Upper lobe of right lung (tissue), 1 donor: Measurements from ENCODE around the gene GALNT2. TPM values are rescaled to one million over a fixed set of nuclear protein-coding genes. Genes with fewer than 3 reads are reported as not detected.

Experiments used
- ATAC-seq: fragments of 200-7000 bp; cut with Tn5 transposase; one replicate; pipeline ENCODE4 v1.9.1; 2020; ENCODE audit warnings: mild to moderate bottlenecking, moderate library complexity
- DNase-seq: peaks from one replicate; pipeline ENCODE4 v3.0.0-alpha.2; 2020
- H3K27ac ChIP-seq: fragments of 200-600 bp; one replicate; pipeline ENCODE4 v1.8.0; 2022
- H3K27me3 ChIP-seq: fragments of 200-600 bp; one replicate; pipeline ENCODE4 v1.8.0; 2022; ENCODE audit warnings: mild to moderate bottlenecking
- H3K36me3 ChIP-seq: fragments of 200-600 bp; one replicate; pipeline ENCODE4 v1.8.0; 2022
- H3K4me1 ChIP-seq: fragments of 200-600 bp; one replicate; pipeline ENCODE4 v1.8.0; 2022
- H3K4me3 ChIP-seq: fragments of 200-600 bp; one replicate; pipeline ENCODE4 v1.8.0; 2022; ENCODE audit warnings: mild to moderate bottlenecking
- H3K9me3 ChIP-seq: fragments of 200-600 bp; one replicate; pipeline ENCODE4 v1.8.0; 2022
- intact Hi-C: fragments of 100-400 bp; cut with DNase I; formaldehyde crosslinking; loops from one replicate; pipeline ENCODE4 v1.11.0; 2022
- total RNA-seq: library from RNA; stranded (reverse); fragmentation: NEBNext Ultra II Directional; extraction: Animal tissue kit (Norgen Biotek cat#: 25700); gene quantifications from one replicate; pipeline ENCODE4 v1.2.1, GENCODE V29; 2021
- TF ChIP-seq, protein P1 (sequence below): fragments of 200-600 bp; IDR thresholded peaks from one replicate; pipeline ENCODE4 v1.8.0; 2022; ENCODE audit warnings: antibody characterized with exemption
- donor health status: DM: no; HTN: yes; CAD: no; lungs with severe emphysema.

Gene GALNT2
- total RNA-seq, 1 donor from 2014 or later = 55.1 TPM

DNA sequence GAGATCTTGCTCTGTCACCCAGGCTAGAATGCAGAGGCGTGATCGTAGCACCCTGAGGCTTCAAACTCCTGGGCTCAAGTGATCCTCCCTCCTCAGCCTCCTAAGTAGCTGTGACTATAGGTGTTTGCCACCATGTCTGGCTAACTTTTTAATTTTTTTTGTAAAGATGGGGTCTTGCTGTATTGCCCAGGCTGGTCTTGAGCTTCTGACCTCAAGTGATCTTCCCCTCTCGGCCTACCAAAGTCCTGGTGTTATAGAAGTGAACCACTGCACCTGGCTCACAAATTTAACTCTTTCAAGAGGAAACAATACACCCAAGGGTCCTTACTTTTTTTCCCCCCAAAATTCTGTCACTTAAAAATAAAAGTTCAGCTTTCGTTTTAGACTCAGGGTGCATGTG lies 62.3 kb downstream of the GALNT2 start:
- Histone ChIP-seq H3K4me1 (peaks cover 16% of the 10 kb centered on the region), H3K9me3 (no peaks in the 10 kb centered on the region), H3K27ac (no peak overlapping the region), H3K36me3 (no peaks in the 10 kb centered on the region), H3K4me3 (no peak overlapping the region), H3K27me3 (no peaks in the 10 kb centered on the region)
- ATAC-seq = no peak
- TF ChIP-seq, protein P1, sequence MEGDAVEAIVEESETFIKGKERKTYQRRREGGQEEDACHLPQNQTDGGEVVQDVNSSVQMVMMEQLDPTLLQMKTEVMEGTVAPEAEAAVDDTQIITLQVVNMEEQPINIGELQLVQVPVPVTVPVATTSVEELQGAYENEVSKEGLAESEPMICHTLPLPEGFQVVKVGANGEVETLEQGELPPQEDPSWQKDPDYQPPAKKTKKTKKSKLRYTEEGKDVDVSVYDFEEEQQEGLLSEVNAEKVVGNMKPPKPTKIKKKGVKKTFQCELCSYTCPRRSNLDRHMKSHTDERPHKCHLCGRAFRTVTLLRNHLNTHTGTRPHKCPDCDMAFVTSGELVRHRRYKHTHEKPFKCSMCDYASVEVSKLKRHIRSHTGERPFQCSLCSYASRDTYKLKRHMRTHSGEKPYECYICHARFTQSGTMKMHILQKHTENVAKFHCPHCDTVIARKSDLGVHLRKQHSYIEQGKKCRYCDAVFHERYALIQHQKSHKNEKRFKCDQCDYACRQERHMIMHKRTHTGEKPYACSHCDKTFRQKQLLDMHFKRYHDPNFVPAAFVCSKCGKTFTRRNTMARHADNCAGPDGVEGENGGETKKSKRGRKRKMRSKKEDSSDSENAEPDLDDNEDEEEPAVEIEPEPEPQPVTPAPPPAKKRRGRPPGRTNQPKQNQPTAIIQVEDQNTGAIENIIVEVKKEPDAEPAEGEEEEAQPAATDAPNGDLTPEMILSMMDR = no peak
- intact Hi-C loops = no loop called here
- no peak for DNase-seq

DNA sequence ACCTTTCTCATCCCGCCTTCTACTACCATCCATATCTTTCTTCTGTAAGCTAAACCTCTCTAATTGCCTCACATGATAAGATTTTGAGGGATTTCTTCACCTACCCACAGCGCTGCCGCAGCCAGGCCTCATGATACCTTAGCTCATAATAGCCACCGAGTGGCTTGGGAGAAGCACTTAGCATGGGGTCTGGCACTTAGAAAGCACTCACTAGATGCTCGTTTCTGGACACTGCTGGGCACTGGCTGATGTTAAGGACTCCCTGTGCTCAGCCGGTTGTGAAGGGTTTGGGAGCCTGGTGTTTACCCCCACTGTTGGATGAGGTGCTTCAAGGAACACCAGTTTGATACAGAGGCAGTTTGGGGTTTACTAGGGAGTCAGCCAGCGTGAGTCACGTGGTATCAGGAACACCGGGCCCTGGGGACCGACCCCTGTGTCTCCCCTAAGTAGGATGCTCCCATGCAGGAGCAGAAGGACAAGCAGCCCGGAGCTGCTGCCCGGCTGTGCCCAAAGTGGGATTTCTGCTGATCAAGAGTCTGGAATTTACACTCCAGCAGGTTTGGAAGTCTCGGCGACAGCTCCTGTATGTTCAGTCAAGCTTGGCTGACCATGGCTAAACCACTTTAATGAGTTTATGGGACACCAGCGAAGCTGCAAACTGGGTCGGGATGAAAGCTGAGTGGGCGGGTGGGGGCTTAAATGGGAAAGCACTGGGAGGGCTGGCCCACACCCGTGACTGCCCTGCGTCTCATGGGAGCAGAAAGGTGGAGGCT lies 63.3 kb downstream of the GALNT2 start:
- DNase-seq (no peak), ATAC-seq (no peak)
- H3K27me3 ChIP-seq = no peaks in the 10 kb centered on the region
- intact Hi-C loops = no loop called here
- TF ChIP-seq, protein P1 = no peak
- no peak overlapping the region for H3K4me3 ChIP-seq
- no peaks in the 10 kb centered on the region for H3K9me3 ChIP-seq
- peaks cover 16% of the 10 kb centered on the region for H3K4me1 ChIP-seq
- no peak overlapping the region for H3K27ac ChIP-seq
- no peaks in the 10 kb centered on the region for H3K36me3 ChIP-seq

GRCh38 chr1:230131457-230131856 lies 64.4 kb downstream of the GALNT2 start:
- ATAC-seq (no peak), DNase-seq (no peak)
- no peak overlapping the region for H3K27ac ChIP-seq
- intact Hi-C loops = no loop called here
- peaks cover 8% of the 10 kb centered on the region for H3K4me1 ChIP-seq
- no peaks in the 10 kb centered on the region for H3K9me3 ChIP-seq
- no peaks in the 10 kb centered on the region for H3K27me3 ChIP-seq
- TF ChIP-seq, protein P1 = no peak
- H3K36me3 ChIP-seq = no peaks in the 10 kb centered on the region
- no peak overlapping the region for H3K4me3 ChIP-seq

DNA sequence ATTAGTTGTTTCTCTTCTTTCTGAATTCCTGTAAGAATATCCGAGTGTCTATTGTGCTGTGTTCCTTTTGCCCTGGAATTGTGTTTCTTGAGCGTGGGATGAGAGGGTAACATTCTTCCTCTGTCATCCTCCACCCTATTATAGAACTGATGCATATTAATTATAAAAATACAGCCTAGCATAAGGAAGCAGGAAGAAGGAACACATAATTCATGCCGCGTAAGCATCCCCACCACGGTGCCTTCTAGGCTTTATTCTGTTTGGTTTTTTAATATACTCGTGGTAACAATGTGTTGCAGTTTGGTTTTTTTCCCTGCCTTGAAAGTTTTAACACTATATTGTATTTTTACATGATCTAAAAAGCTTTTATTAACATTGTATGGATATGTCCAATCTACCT lies 65.7 kb downstream of the GALNT2 start:
- DNase-seq = no peak
- intact Hi-C loops = no loop called here
- no peak overlapping the region for H3K27ac ChIP-seq
- H3K36me3 ChIP-seq = no peaks in the 10 kb centered on the region
- H3K4me1 ChIP-seq = peaks cover 8% of the 10 kb centered on the region
- TF ChIP-seq, protein P1 = no peak
- H3K27me3 ChIP-seq = no peaks in the 10 kb centered on the region
- H3K9me3 ChIP-seq = no peaks in the 10 kb centered on the region
- no peak for ATAC-seq
- no peak overlapping the region for H3K4me3 ChIP-seq

GRCh38 chr1:230135726-230136125 lies 68.7 kb downstream of the GALNT2 start:
- no peak for DNase-seq
- Histone ChIP-seq H3K36me3 (no peaks in the 10 kb centered on the region), H3K4me1 (peaks cover 8% of the 10 kb centered on the region), H3K4me3 (no peak overlapping the region), H3K9me3 (no peaks in the 10 kb centered on the region), H3K27ac (no peak overlapping the region), H3K27me3 (no peaks in the 10 kb centered on the region)
- intact Hi-C loops = no loop called here
- TF ChIP-seq, protein P1 = no peak
- ATAC-seq = no peak
